ENCODE measurements around the gene ASCC3. TPM values are rescaled to one million over a fixed set of nuclear protein-coding genes. Genes with fewer than 3 reads are reported as not detected.
A peak's percentile ranks its signal among the peaks of the same experiment; 100 is the strongest.
"Not testable (repeated sequence)": the region's sequence is repeated elsewhere in the genome, so short reads cannot be mapped to it uniquely, and the experiment has no call there.

ASCC3 gene
- 59.3 and 70.0 TPM in 2 replicates for total RNA-seq
- 15.3 TPM for polyA plus RNA-seq (2012)

GRCh38 chr6:100880853-100881706 lies at the start of gene ASCC3:
Gene ASCC3 (minus strand): TSS chr6:100881329. CDS start chr6:100867997, 13,332 bp downstream.
- DNase-seq (ENCODE audit: low read depth) = peak; percentile 93

- no peak for DNase-seq (ENCODE audit: low read depth)
Observed at GRCh38 chr6:100925749-100926148, 44.6 kb upstream of the ASCC3 start.

- no peak for DNase-seq (ENCODE audit: low read depth)
Observed at GRCh38 chr6:100924534-100925227, 43.6 kb upstream of the ASCC3 start.

GRCh38 chr6:100923481-100924165 lies 42.5 kb upstream of the ASCC3 start:
- no peak for DNase-seq (ENCODE audit: low read depth)

- no peak for DNase-seq (ENCODE audit: low read depth)
Observed at GRCh38 chr6:100920028-100920605, 39.0 kb upstream of the ASCC3 start.

GRCh38 chr6:100918152-100918551 lies 37.0 kb upstream of the ASCC3 start:
- DNase-seq (ENCODE audit: low read depth) = no peak

- no peak for DNase-seq (ENCODE audit: low read depth)
Observed at GRCh38 chr6:100915876-100916275, 34.7 kb upstream of the ASCC3 start.

GRCh38 chr6:100913400-100914276 lies 32.5 kb upstream of the ASCC3 start:
- DNase-seq (ENCODE audit: low read depth) = no peak

GRCh38 chr6:100906325-100906724 lies 25.2 kb upstream of the ASCC3 start:
- DNase-seq (ENCODE audit: low read depth) = no peak

GRCh38 chr6:100905067-100905466 lies 23.9 kb upstream of the ASCC3 start:
- no peak for DNase-seq (ENCODE audit: low read depth)

- DNase-seq (ENCODE audit: low read depth) = no peak
Observed at GRCh38 chr6:100904316-100904715, 23.2 kb upstream of the ASCC3 start.

GRCh38 chr6:100901582-100901981 lies 20.5 kb upstream of the ASCC3 start:
- DNase-seq (ENCODE audit: low read depth) = no peak

- no peak for DNase-seq (ENCODE audit: low read depth)
Observed at GRCh38 chr6:100899202-100899601, 18.1 kb upstream of the ASCC3 start.

- DNase-seq (ENCODE audit: low read depth) = no peak
Observed at GRCh38 chr6:100897671-100898070, 16.5 kb upstream of the ASCC3 start.

GRCh38 chr6:100893743-100894142 lies 12.6 kb upstream of the ASCC3 start:
- DNase-seq (ENCODE audit: low read depth) = no peak

GRCh38 chr6:100892693-100893092 lies 11.6 kb upstream of the ASCC3 start:
- DNase-seq (ENCODE audit: low read depth) = peak; percentile 22

GRCh38 chr6:100892116-100892515 lies 11.0 kb upstream of the ASCC3 start:
- no peak for DNase-seq (ENCODE audit: low read depth)

- no peak for DNase-seq (ENCODE audit: low read depth)
Observed at GRCh38 chr6:100891079-100891478, 9.9 kb upstream of the ASCC3 start.

- not testable (repeated sequence) for DNase-seq (ENCODE audit: low read depth)
Observed at GRCh38 chr6:100890646-100891045, 9.5 kb upstream of the ASCC3 start.

- no peak for DNase-seq (ENCODE audit: low read depth)
Observed at GRCh38 chr6:100889351-100889750, 8.2 kb upstream of the ASCC3 start.

GRCh38 chr6:100886076-100886475 lies 4.9 kb upstream of the ASCC3 start:
- no peak for DNase-seq (ENCODE audit: low read depth)

Data from myocyte (in vitro differentiated cells).